ENCODE measurements around the gene NT5M. TPM values are rescaled to one million over a fixed set of nuclear protein-coding genes. Genes with fewer than 3 reads are reported as not detected.

The NT5M gene
- total RNA-seq, 1 donor from 2014 or later: 4.6 TPM

DNA sequence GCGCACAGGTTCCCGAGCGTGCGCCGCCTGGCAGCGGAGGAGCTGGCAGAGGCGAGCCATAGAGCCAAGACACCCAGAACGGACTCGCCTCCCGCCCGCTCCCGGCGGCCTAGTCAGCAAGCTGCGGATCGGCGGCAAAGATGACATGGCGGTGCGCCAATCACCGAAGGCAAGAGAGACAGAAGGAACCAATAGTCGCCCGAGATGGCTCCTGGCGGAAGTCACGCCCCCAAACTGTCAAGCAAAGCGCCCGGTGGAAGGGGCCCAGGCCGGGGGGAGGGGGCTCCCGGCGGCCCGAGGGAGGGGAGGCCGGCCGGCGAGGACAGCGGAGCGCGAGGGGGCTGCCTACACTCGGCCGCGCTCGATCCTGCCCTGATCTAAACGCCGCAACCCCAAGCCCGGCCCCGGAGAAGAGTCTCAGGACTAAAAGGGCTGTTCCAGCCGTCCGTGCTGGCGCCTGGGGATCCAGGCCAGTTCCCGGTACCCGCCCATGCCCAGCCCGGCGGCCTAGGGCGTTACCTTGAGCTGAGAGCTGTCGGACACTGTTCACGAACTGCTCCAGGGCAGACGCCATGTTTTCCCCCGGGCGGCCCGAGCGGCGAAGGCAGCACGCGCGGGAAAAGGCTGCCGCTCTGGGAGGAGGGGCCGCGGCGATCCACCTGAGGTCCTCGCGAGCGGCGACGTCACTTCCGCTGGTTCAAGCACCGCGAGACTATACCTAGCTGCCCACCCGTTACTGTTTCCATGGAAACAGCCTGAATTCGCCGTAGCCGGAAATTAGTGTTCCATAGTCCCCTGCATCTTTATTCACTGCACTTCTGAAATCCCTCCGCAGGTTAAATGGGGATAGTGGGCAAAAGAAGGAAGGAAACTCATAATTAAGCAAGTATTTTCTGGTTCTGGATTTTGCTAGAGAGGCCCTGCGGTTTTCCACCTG, 22.3 kb upstream of the NT5M start, which contains the start of gene COPS3:
Gene COPS3 (minus strand): TSS at position 634 of the 937 bp plus-strand sequence. CDS start 60 bp downstream, at position 574.
- TF ChIP-seq, protein P1, sequence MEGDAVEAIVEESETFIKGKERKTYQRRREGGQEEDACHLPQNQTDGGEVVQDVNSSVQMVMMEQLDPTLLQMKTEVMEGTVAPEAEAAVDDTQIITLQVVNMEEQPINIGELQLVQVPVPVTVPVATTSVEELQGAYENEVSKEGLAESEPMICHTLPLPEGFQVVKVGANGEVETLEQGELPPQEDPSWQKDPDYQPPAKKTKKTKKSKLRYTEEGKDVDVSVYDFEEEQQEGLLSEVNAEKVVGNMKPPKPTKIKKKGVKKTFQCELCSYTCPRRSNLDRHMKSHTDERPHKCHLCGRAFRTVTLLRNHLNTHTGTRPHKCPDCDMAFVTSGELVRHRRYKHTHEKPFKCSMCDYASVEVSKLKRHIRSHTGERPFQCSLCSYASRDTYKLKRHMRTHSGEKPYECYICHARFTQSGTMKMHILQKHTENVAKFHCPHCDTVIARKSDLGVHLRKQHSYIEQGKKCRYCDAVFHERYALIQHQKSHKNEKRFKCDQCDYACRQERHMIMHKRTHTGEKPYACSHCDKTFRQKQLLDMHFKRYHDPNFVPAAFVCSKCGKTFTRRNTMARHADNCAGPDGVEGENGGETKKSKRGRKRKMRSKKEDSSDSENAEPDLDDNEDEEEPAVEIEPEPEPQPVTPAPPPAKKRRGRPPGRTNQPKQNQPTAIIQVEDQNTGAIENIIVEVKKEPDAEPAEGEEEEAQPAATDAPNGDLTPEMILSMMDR (IDR thresholded peaks at IDR 0.05): no peak
- peak; percentile 88 to 99 for DNase-seq (ENCODE audit: low spot score in 2 of 2)
- no peaks in the 10 kb centered on the region for H3K27me3 ChIP-seq
- no peaks in the 10 kb centered on the region for H3K9me3 ChIP-seq
- intact Hi-C loops (cut with DNase I): loop anchor here (1.0 to 5.0 kb wide), 4 partner anchors 22 to 756 kb away; partner anchors contain the start of genes ATPAF2, FLCN, GID4 and NT5M
- peak within 1 kb of the TSS; percentile 97 to 98 for H3K27ac ChIP-seq
- peak within 1 kb of the TSS; percentile 88 to 92 for H3K4me3 ChIP-seq
- peaks cover 5 to 14% of the 10 kb centered on the region in 2 donors for H3K4me1 ChIP-seq
- no peaks in the 10 kb centered on the region for H3K36me3 ChIP-seq

DNA sequence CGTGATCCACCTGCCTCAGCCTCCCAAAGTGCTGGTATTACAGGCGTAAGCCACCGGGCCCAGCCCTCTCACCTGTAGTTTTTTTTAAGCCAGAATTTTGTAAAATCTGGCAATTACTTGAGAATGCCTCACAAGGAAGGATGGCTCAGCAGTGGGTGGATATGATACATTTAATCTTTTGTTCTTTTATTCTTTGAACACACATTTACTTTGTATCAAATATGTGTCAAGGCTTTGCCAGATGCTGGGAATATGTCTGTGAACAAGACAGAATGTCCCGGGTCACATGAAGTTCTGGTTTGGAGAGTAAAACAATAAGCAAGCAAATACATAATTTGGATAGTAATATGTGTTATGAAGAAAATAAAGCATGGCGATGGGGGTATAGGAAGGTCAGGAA, 17.2 kb upstream of the NT5M start:
- DNase-seq (ENCODE audit: low spot score in 2 of 2): no peak
- TF ChIP-seq, protein P1 (IDR thresholded peaks at IDR 0.05): no peak
- no peaks in the 10 kb centered on the region for H3K36me3 ChIP-seq
- no peak overlapping the region for H3K4me3 ChIP-seq
- no peaks in the 10 kb centered on the region for H3K9me3 ChIP-seq
- intact Hi-C loops (cut with DNase I): no loop called here
- H3K4me1 ChIP-seq: no peaks in the 10 kb centered on the region
- H3K27me3 ChIP-seq: no peaks in the 10 kb centered on the region
- H3K27ac ChIP-seq: no peak overlapping the region

DNA sequence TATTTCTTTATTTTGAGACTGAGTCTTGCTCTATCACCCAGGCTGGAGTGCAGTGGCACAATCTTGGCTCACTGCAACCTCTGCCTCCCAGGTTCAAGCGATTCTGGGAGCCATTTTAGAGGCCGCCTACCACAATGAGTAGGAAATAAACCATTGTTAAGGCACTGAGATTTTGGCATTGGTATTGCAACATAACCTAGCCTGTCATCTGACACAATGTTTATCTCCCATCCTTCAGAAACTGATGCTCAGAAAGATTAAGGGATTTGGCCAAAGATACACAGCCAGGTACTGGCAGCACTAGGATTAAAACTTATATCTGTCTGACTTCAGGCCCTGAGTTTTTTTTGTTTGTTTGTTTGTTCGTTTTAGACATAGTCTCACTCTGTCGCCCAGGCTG, 14.1 kb upstream of the NT5M start:
- H3K4me3 ChIP-seq: no peak overlapping the region
- no peaks in the 10 kb centered on the region for H3K36me3 ChIP-seq
- no peak overlapping the region for H3K27ac ChIP-seq
- H3K9me3 ChIP-seq: no peaks in the 10 kb centered on the region
- no peak for DNase-seq (ENCODE audit: low spot score in 2 of 2)
- H3K27me3 ChIP-seq: no peaks in the 10 kb centered on the region
- intact Hi-C loops (cut with DNase I): no loop called here
- TF ChIP-seq, protein P1 (IDR thresholded peaks at IDR 0.05): no peak
- H3K4me1 ChIP-seq: no peaks in the 10 kb centered on the region

DNA sequence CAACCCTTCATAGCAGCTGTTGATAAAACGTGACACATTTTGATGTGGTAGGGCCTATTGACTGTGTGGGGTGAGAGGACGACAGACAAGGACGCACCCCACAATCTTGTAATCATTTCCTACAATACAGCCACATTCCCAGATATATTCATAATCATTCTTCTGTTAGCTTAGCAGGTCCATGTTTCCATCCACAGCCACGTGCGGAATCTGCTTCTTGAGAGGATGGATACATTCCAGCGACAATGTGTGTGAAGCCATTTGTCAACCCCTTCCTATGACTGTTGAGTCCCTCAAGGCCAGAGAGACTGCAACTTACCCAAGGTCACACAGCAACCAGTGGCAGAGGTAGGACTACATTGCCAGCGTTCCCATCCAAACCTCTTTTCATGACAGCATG, 13.5 kb upstream of the NT5M start:
- no peak for DNase-seq (ENCODE audit: low spot score in 2 of 2)
- Histone ChIP-seq H3K9me3 (no peaks in the 10 kb centered on the region), H3K4me3 (no peak overlapping the region), H3K27me3 (no peaks in the 10 kb centered on the region), H3K36me3 (no peaks in the 10 kb centered on the region), H3K4me1 (no peaks in the 10 kb centered on the region), H3K27ac (no peak overlapping the region)
- TF ChIP-seq, protein P1 (IDR thresholded peaks at IDR 0.05): no peak
- intact Hi-C loops (cut with DNase I): no loop called here

DNA sequence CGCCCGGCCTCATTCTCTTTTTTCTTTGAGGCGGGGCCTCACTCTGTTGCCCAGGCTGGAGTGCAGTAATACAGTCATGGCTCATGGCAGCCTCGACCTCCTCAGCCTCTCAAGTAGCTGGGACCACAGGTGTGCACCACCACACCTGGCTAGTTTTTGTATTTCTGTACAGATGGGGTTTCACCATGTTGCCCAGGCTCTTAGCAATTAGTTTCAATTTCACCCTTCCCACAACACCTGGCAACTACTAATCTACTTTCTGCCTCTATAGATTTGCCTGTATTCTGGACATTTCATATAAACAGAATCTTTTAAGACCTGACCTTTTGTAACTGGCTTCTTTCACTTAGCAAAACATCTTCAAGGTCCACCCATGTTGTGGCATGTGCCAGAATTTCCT, 8.0 kb upstream of the NT5M start:
- Histone ChIP-seq H3K4me1 (no peaks in the 10 kb centered on the region), H3K4me3 (no peak overlapping the region), H3K36me3 (no peaks in the 10 kb centered on the region), H3K9me3 (no peaks in the 10 kb centered on the region), H3K27ac (no peak overlapping the region), H3K27me3 (no peaks in the 10 kb centered on the region)
- DNase-seq (ENCODE audit: low spot score in 2 of 2): no peak
- intact Hi-C loops (cut with DNase I): no loop called here
- TF ChIP-seq, protein P1 (IDR thresholded peaks at IDR 0.05): no peak
